SW480 (cell line): ENCODE measurements around the gene GPBAR1.
"Not testable (repeated sequence)": the region's sequence is repeated elsewhere in the genome, so short reads cannot be mapped to it uniquely, and the experiment has no call there.

ENCODE experiments used
- DNase-seq: peaks from one replicate; pipeline ENCODE4 v3.0.0-alpha.2; 2016; ENCODE audit warnings: low spot score

The GPBAR1 gene

DNA sequence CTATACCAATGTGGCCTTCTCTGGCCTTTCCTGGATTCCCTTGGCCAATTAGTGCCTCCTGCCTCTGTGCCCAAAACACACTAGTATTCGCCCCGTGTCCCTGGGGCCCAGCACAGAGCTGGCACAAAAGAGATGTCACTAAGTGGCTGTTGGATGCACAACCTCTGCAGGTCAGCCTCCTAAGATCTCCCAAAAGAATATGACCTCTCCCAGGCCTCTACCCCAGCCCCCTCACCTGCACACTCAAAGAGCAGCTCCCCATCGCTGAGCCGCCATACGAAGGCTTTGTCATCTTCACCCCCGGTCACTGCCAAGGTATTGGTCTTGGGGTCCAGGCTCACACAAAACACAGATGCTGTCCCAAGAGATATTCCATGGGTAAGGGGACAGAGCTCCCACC lies 6.4 kb downstream of the GPBAR1 start:
- DNase-seq, result no peak

DNA sequence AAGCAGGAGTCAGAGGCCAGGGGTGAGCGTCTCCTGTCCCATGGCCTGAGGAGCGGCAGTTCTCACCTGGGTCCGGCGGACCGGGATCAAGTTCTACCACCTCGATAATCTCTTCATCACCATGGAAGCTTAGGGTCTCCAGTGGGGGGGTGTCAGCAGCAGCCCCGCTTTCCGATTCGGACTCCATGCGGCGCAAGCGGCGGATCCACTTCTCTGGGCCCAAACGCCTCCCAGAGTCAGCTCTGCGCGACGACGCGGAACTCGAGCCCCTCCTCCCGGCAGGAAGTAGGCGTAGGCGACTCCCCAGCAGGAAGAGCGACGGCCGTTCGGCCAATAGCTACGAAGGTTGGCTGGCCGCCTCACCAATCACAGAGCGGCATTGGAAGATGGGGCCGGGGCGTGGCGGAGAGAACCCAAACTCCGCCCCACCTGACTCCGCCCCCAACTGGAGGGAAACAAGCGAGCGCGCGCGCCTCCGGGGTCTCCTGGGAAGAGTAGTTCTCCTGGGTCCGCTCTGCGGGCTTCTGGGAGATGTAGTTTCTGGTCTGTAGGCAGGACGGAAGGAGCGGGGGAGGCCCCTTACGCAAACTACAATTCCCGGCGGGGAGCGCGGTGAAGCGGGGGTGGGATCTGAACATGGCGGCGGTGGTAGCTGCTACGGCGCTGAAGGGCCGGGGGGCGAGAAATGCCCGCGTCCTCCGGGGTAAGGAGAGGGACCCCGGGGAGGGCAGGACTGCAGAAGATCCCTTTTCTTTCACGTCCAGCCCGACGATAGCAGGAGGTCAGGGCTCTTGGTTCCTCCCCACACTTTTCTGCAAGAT lies 9.3 kb downstream of the GPBAR1 start, which contains the start of the genes AAMP and PNKD:
AAMP (minus strand) TSS at position 238 of the 821 bp plus-strand sequence; CDS start at position 187, 51 bp downstream.
PNKD (plus strand) TSS at position 620 of the 821 bp plus-strand sequence; CDS start at position 637, 17 bp downstream.
- peak; percentile 99 for DNase-seq

GRCh38 chr2:218270721-218271486 lies 10.1 kb downstream of the GPBAR1 start:
- DNase-seq, result no peak

DNA sequence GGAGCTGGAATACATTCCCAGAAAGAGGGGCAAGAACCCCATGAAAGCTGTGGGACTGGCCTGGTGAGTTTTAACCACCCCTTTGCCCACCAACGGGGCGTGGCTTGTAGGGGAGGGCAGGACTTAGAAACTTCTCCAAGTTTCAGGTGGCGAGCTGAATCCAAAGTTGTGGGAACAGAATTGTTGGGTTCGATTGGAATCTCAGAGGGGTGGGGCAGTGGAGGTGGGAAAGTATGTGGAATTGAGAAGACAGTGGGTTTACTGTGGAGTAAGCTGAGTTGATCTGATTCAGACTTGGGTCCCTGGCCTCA lies 10.6 kb downstream of the GPBAR1 start:
- no peak for DNase-seq

- DNase-seq, result no peak
Observed at GRCh38 chr2:218271865-218272530, 11.2 kb downstream of the GPBAR1 start.

- peak; percentile 87 for DNase-seq
Observed at GRCh38 chr2:218272531-218273212, 11.9 kb downstream of the GPBAR1 start.

DNA sequence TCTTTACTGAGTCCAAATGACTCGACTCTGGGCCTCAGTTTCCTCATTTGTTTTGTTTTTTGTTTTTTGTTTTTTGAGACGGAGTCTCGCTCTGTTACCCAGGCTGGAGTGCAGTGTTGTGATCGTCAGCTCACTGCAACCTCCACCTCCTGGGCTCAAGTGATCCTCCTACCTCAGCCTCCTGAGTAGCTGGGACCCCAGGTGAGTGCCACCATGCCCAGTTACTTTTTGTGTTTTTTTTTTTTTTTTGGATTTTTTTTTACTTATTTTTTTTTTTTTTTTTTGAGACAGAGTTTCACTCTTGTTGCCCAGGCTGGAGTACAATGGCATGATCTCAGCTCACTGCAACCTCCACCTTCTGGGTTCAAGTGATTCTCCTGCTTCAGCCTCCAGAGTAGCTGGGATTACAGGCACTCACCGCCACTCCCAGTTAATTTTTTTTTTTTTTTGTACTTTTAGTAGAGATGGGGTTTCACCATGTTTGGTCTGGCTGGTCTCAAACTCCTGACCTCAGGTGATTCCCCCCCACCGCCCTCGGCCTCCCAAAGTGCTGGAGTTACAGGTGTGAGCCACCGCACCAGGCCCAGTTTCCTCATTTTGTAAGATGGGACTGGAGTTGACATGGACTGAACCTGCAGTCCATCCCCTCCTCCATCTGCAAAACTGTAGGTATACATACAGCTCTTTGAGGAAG lies 12.5 kb downstream of the GPBAR1 start:
- DNase-seq, result not testable (repeated sequence)

DNA sequence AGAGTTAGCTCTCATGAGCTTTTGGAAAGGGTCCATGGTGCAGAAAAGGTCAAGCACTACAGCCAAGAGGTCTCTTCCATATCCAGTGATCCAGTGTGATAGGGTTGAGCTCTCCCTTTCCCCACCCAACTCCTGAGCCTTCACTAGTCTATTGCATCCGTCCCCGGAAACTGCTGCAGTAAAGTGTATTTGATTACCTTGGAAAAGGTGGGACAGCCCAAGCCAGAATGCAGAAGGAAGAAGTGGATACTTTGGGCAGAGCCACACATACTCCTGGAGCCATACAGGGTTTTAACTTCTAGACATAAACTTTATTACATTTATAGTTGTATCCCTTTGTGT lies 13.1 kb downstream of the GPBAR1 start:
- DNase-seq, result no peak

DNA sequence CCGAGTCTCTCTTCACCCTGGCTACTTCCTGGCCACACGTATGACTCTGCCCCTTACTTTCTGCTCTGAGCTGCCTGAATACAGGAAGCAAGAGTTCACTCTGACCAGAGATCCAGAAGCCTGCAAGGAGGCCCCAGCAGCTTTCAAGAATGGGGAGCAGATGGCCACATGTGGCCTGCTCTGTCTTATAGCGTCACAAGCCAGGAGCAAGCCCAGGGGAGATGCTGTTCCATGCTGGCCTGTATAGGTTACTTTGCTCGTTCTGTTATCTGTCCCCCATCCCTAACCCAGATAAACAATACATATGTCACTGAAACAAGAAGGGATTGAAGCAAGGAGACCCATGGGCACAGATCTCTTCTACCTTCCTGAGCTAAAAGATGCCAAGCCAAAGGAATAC lies 13.8 kb downstream of the GPBAR1 start:
- DNase-seq, result no peak

DNA sequence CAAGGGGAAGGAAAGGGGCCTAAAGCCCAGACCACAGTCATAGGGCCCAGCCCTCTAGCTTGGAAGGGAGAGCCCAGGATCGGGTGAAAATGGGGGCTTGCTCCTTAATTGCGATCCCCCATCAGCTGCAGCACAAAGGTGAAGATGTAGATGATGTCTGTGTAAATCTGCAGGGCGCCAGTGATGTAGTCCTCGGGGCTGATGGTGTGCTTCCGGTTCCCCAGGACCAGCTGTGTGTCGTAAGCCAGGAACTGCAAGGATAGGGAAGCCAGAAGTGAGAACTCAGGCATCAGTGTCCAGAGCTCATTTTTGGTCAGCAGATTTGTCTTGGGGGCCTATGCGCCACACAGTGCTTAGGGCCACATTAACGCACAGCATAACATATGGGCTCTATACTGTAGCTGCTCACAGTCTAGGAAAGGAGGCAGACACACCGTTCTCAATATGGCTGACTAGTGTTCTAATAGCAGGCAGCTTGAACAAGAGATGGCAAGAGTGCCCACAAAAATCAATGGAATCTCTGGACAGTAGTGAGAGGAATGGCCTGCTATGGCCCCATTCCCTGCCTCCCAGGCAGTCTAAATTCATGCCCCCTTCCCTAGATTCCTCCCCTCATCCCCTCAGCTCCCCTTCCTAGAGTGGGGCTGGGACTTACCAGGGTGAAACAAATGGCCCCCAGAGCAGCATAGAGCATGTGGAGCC lies 14.7 kb downstream of the GPBAR1 start:
- DNase-seq, result no peak

DNA sequence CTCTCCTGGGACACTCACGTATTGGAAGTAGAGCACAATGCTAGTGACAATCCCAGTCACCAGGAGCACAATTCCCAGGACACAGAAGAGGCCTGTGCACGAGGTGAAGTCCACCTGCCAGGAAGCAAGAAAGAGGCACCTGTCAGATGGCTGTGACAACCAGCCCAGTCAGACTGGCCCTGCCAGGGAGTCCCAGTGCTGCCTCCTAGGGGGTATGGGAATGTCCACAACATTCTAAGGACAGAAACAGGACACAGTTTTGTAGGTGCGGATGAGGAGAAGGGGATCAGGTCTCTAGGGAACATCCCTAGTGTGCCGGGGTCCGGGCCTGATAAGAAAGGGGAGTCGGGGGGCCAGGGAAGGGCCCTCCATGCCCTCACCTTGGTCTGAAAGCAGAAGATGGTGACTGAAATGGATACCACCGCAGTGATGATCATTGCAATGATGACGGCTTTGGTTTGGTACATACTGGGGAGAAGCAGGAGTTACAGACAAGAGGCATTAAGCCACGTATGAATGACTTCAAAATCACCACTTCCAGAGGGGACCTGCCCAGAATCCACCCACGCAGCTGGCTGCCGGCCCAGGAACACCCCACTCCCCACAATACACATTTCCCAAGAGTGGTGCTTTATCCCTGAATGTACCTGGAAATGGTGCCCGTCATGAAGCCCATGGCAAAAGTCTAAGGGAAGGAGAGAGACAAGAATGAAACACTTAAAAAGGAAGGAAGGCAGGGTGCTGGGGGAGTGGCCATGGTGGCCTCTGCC lies 16.4 kb downstream of the GPBAR1 start:
- DNase-seq, result no peak

DNA sequence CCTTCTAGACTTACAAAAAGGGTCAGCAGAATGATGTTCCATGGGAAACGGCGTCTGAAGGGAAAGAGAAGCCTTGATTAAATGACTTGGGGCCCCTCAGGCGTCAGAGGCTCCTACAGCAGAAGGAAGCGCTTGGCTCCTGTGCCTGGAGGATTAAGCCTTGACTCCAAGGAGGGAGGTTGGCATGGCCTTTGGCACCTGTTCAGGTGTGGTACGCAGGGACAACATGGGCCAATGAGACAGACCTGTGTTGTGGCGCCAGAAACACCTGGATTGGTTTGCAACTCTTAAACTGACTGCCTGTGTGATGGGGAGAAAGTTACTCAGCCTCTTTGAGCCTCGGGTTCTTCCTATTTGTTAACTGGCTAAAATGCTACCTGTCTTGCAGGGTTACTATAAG lies 17.1 kb downstream of the GPBAR1 start:
- DNase-seq, result no peak

DNA sequence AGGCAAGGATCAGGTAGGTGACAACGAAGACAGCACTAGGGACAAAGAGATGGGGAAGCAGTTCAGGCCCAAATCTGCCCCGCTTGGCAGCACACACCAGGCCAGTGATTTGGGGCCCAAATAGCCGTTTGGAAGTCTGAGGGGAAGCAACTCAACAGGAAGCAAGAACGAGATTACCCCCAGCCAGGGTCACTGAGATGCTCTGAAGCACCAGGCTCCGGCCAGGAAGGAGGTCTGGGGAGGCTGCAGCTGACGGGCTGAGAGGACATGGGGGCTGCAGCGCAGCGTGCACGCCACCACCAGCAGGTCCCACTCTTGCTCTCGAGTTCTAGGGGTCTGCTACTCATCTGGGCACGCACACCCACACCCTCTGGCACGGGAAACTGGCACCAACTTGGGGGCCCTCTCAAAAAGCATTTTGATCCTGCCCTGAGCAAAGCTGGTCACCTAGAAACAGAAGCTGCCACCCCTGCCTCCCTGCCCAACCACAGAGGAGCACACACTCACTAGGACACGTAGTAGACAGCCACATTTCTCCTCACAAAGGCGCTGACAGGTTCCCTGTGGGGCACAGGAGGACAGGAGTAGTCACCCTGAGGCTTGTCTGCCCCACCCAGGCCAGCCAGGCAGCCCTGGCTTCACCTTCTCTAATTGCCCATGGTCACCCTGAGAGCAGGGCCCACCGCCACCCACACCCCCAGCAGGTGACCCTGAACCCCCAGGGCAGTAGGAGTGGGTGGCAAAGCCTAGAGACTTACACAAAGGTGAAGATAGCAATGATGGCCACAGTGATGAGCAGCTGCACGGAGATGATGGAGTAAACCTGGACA lies 17.9 kb downstream of the GPBAR1 start:
- DNase-seq, result no peak

- no peak for DNase-seq
Observed at GRCh38 chr2:218280260-218280870, 19.6 kb downstream of the GPBAR1 start.

DNA sequence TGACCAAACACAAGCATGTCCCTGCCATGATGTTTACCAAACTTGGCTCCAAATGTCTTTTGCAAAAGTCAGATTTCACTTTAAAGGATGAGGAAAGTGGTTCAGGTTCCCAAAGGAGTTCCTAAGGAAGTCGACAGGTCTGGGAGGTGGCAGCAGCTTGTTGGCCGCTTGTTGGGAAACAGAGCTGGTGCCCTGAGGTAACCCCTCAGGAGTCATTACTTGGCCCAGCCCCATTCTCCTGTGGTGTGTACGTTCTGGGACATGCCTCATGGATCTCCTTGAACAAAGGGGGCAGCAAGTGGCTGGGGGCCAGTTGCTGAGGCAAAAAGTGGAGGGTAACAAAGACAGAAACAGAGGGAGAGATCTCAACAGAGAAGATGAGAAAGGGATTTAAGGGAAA lies 20.6 kb downstream of the GPBAR1 start:
- no peak for DNase-seq

- no peak for DNase-seq
Observed at GRCh38 chr2:218282173-218282991, 21.6 kb downstream of the GPBAR1 start.

GRCh38 chr2:218284106-218284811 lies 23.4 kb downstream of the GPBAR1 start:
- DNase-seq, result no peak
